B cell (primary cell): ENCODE results near the gene KRT35. TPM values are rescaled to one million over a fixed set of nuclear protein-coding genes. Genes with fewer than 3 reads are reported as not detected.

ENCODE experiments used
- ATAC-seq: fragments of 200-7000 bp; cut with Tn5 transposase; one replicate; pipeline ENCODE4 v1.10.0; 2021; ENCODE audit warnings: low read depth, mild to moderate bottlenecking, moderate number of reproducible peaks, moderate library complexity
- CTCF ChIA-PET: fragments of 350-600 bp; sonication (Branson Sonifier 250); formaldehyde crosslinking; loops from one replicate; lab custom pipeline; 2021; ENCODE audit warnings: antibody characterized with exemption, inconsistent platforms; lab: Charles Lee
- POLR2A ChIA-PET: fragments of 350-600 bp; sonication (Branson Sonifier 250); formaldehyde crosslinking; loops from one replicate; lab custom pipeline; 2021; ENCODE audit warnings: antibody characterized with exemption; lab: Charles Lee
- DNase-seq: peaks from one replicate; pipeline ENCODE4 v3.0.0; 2013
- H2AFZ ChIP-seq: 2 replicates; pipeline ENCODE4 v1.6.1; 2012; ENCODE audit warnings: mild to moderate bottlenecking, low read depth, low read length; ENCODE audit not compliant: insufficient read depth, poor library complexity, severe bottlenecking
- H3K27ac ChIP-seq, 2 donors: 1 replicate in 1 of 2; 2 replicates in 1 of 2; pipeline ENCODE4 v1.5.1; 2012 to 2013; ENCODE audit warnings: low read length in 2 of 2, mild to moderate bottlenecking in 2 of 2, moderate library complexity in 1 of 2
- H3K27me3 ChIP-seq, 4 experiments: fragments of 200-600 bp in 1 of 4; sonication (generic) in 1 of 4; replicated peaks in 1 of 4; 1 replicate in 2 of 4; 2 replicates in 2 of 4; pipeline versions ENCODE4 v1.6.1 to v1.7.0; 2013 to 2016; ENCODE audit warnings: low read length in 3 of 4, mild to moderate bottlenecking in 2 of 4, mixed read lengths in 1 of 4, moderate library complexity in 1 of 4; ENCODE audit not compliant: insufficient read depth in 4 of 4, control insufficient read depth in 3 of 4; ENCODE audit errors: control extremely low read depth in 1 of 4
- H3K36me3 ChIP-seq, 2 experiments: replicated peaks in 1 of 2; 1 replicate in 1 of 2; 2 replicates in 1 of 2; pipeline versions ENCODE4 v1.6.1 to v1.7.1; 2013; ENCODE audit warnings: low read length in 1 of 2; ENCODE audit not compliant: insufficient read depth in 2 of 2, control insufficient read depth in 1 of 2; ENCODE audit errors: control extremely low read depth in 1 of 2, extremely low read depth in 1 of 2
- H3K4me1 ChIP-seq, 2 donors: fragments of 200-600 bp in 1 of 2; sonication (generic) in 1 of 2; 1 replicate in 1 of 2; 2 replicates in 1 of 2; pipeline versions ENCODE4 v1.5.1 to v1.6.1; 2013 to 2017; ENCODE audit warnings: low read length in 2 of 2; ENCODE audit not compliant: control insufficient read depth in 2 of 2, insufficient read depth in 2 of 2
- H3K4me2 ChIP-seq: replicated peaks from 2 replicates; pipeline ENCODE3; 2012; ENCODE audit warnings: mild to moderate bottlenecking, low read depth, low read length; ENCODE audit not compliant: poor library complexity, severe bottlenecking
- H3K4me3 ChIP-seq, 5 experiments: fragments of 200-600 bp in 1 of 5; sonication (generic) in 1 of 5; 1 replicate in 3 of 5; 2 replicates in 2 of 5; pipeline versions ENCODE4 v1.5.1 to v1.7.0; 2011 to 2016; ENCODE audit warnings: low read length in 4 of 5, mild to moderate bottlenecking in 4 of 5, low read depth in 2 of 5, control low read depth in 1 of 5, moderate library complexity in 1 of 5; ENCODE audit not compliant: insufficient read depth in 1 of 5; ENCODE audit errors: control extremely low read depth in 1 of 5, extremely low read depth in 1 of 5
- H3K79me2 ChIP-seq: fragments of 200-600 bp; sonication (generic); one replicate; pipeline ENCODE4 v1.6.0; 2016; ENCODE audit warnings: low read length; ENCODE audit not compliant: control insufficient read depth, insufficient read depth
- H3K9ac ChIP-seq: fragments of 200-600 bp; sonication (generic); 2 replicates; pipeline ENCODE4 v1.6.1; 2017; ENCODE audit warnings: mild to moderate bottlenecking, low read length, moderate library complexity
- H3K9me3 ChIP-seq, 3 donors: one replicate each; pipeline versions ENCODE4 v1.6.1 to v1.7.1; 2013; ENCODE audit warnings: low read length in 2 of 3; ENCODE audit not compliant: control insufficient read depth in 2 of 3, insufficient read depth in 1 of 3; ENCODE audit errors: control extremely low read depth in 1 of 3
- H4K20me1 ChIP-seq: 2 replicates; pipeline ENCODE4 v1.6.0; 2012; ENCODE audit warnings: mild to moderate bottlenecking, low read length; ENCODE audit not compliant: insufficient read depth, control insufficient read depth, poor library complexity, severe bottlenecking
- H3K27ac Mint-ChIP-seq: one replicate; pipeline ENCODE4 v1.8.0; 2021; ENCODE audit warnings: mixed read lengths
- H3K27me3 Mint-ChIP-seq: one replicate; pipeline ENCODE4 v1.8.0; 2021; ENCODE audit warnings: mixed read lengths
- H3K4me1 Mint-ChIP-seq: one replicate; pipeline ENCODE4 v1.8.0; 2021; ENCODE audit warnings: mixed read lengths
- H3K4me3 Mint-ChIP-seq: one replicate; pipeline ENCODE4 v1.8.0; 2021; ENCODE audit warnings: mixed read lengths
- H3K9me3 Mint-ChIP-seq: one replicate; pipeline ENCODE4 v1.8.0; 2022; ENCODE audit warnings: mixed read lengths; ENCODE audit not compliant: insufficient read depth
- CTCF ChIP-seq: fragments of 200-600 bp; IDR thresholded peaks from one replicate; pipeline ENCODE4 v1.8.0; 2022; ENCODE audit warnings: antibody characterized with exemption, mild to moderate bottlenecking
- EZH2 ChIP-seq: IDR thresholded peaks from 2 replicates; pipeline ENCODE4 v1.6.1; 2012; ENCODE audit warnings: borderline replicate concordance, low read depth, mild to moderate bottlenecking, moderate library complexity, low read length; ENCODE audit not compliant: insufficient read depth, poor library complexity, severe bottlenecking
- WGBS: methylation state at CpG from one replicate; pipeline ENCODE4 v1.1.5; 2013; ENCODE audit warnings: missing lambda C conversion rate; ENCODE audit not compliant: insufficient coverage; 5-methylcytosine and 5-hydroxymethylcytosine counted together
- intact Hi-C: fragments of 100-400 bp; cut with micrococcal nuclease; formaldehyde crosslinking; loops from one replicate; pipeline ENCODE4 v1.10.0; 2022
- polyA plus RNA-seq: library from polyadenylated mRNA; depleted of rRNA; stranded (reverse); fragments of >200 nt; gene quantifications from 2 replicates; pipeline ENCODE4 v1.2.3, GENCODE V29; 2012
- total RNA-seq, 2 donors: library from RNA; stranded (reverse); fragments of 120-200 nt in 1 of 2; gene quantifications; 1 replicate in 1 of 2; 2 replicates in 1 of 2; pipeline versions ENCODE4 v1.2.3 to v1.2.4, GENCODE V29; 2013 to 2022

The KRT35 gene
- total and polyA plus RNA-seq, 2 donors (not counting 1 experiment from before 2014, with no cell fraction given): not detected

- Mint-ChIP-seq H3K4me1 (no peaks in the 10 kb centered on the region), H3K27me3 (peaks cover 34% of the 10 kb centered on the region), H3K4me3 (no peak within 1 kb of the TSS), H3K9me3 (peaks cover 2% of the 10 kb centered on the region), H3K27ac (no peak within 1 kb of the TSS)
- no peak within 1 kb of the TSS for H2AFZ ChIP-seq
- no peak within 1 kb of the TSS for H3K4me3 ChIP-seq
- no peak within 1 kb of the TSS for H3K27ac ChIP-seq
- POLR2A ChIA-PET: no interaction called here
- H4K20me1 ChIP-seq: no peaks in the 10 kb centered on the region
- no peaks in the 10 kb centered on the region for H3K36me3 ChIP-seq
- H3K9ac ChIP-seq: no peak within 1 kb of the TSS
- no peaks in the 10 kb centered on the region for H3K79me2 ChIP-seq
- no peak for ATAC-seq
- DNase-seq: no peak
- 89% methylated on average over 12 of the region's 14 CpGs for WGBS
- H3K4me1 ChIP-seq: no peaks in the 10 kb centered on the region
- TF ChIP-seq EZH2 (no peak), CTCF (no peak)
- H3K4me2 ChIP-seq: no peak within 1 kb of the TSS
- intact Hi-C loops: no loop called here
- CTCF ChIA-PET: no interaction called here
- peaks cover 0 to 6% (median 2%) of the 10 kb centered on the region in 4 experiments for H3K27me3 ChIP-seq
- H3K9me3 ChIP-seq: peaks cover 0 to 12% (median 0%) of the 10 kb centered on the region in 3 donors
These were observed 14.0 kb downstream of the KRT35 start, which contains the start of gene KRT32 for GRCh38 chr17:41466988-41467387. Gene KRT32, minus strand, starts transcription at chr17:41467386. Its CDS starts 61 bp downstream, at chr17:41467325.

GRCh38 chr17:41464682-41465081 is 16.3 kb downstream of the KRT35 start:
- Histone ChIP-seq H3K36me3 (no peaks in the 10 kb centered on the region), H3K4me2 (no peak overlapping the region), H3K27ac (no peak overlapping the region), H3K9me3 (peaks cover 0 to 12% (median 0%) of the 10 kb centered on the region in 3 donors), H2AFZ (no peak overlapping the region), H4K20me1 (no peaks in the 10 kb centered on the region), H3K4me3 (no peak overlapping the region), H3K27me3 (peaks cover 0 to 6% (median 2%) of the 10 kb centered on the region in 4 experiments), H3K4me1 (no peaks in the 10 kb centered on the region), H3K9ac (no peak overlapping the region), H3K79me2 (no peaks in the 10 kb centered on the region)
- H3K4me3 Mint-ChIP-seq: no peak overlapping the region
- WGBS: 83% methylated on average over 5 of the region's 6 CpGs
- ChIA-PET CTCF (no interaction called here), POLR2A (no interaction called here)
- H3K4me1 Mint-ChIP-seq: no peaks in the 10 kb centered on the region
- intact Hi-C loops: no loop called here
- H3K27me3 Mint-ChIP-seq: peaks cover 44% of the 10 kb centered on the region
- ATAC-seq: no peak
- no peak for DNase-seq
- no peak overlapping the region for H3K27ac Mint-ChIP-seq
- no peaks in the 10 kb centered on the region for H3K9me3 Mint-ChIP-seq
- TF ChIP-seq EZH2 (no peak), CTCF (no peak)
